SHP77 (cell line): Measurements from ENCODE around the gene EOLA1.
"Not testable (repeated sequence)": the region's sequence is repeated elsewhere in the genome, so short reads cannot be mapped to it uniquely, and the experiment has no call there.

Experiments used
- DNase-seq, 2 experiments: peaks; one replicate each; lab custom pipeline; 2025; lab: John Stamatoyannopoulos, UW

The EOLA1 gene

GRCh38 chrX:149513825-149514428 is 26.9 kb upstream of the EOLA1 start:
- DNase-seq: no peak

DNA sequence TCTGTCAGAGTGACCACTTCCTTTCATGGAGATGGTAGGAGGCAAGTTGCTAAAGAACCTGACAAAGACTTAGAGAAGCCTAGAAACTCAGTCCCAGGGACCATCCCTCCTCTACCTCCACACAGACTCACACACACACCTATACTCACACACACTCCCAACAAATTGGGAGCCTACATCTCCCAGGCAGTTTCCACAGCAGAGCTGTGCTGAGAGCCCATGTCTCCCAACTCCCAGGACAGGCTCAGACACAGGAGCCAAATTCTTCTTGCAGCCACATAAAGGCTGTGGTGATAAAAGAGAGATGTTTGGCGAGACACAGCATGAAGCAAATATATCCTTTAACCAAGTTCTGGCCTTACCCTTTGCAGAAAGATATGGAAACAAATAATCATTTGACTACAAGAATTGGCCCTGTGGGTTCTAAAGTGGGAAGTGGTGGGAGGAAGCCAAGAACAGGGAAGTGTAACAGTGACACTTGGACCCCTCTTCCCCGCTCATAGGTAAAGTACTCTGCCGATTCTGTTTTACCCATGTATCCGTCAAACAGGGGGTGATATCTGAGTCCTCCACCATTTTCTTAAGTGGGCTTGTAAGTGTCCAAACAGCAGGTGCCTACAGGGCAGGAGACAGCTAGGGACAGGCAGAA is 24.7 kb upstream of the EOLA1 start:
- no peak for DNase-seq

GRCh38 chrX:149516604-149517003 is 24.2 kb upstream of the EOLA1 start:
- DNase-seq: no peak

DNA sequence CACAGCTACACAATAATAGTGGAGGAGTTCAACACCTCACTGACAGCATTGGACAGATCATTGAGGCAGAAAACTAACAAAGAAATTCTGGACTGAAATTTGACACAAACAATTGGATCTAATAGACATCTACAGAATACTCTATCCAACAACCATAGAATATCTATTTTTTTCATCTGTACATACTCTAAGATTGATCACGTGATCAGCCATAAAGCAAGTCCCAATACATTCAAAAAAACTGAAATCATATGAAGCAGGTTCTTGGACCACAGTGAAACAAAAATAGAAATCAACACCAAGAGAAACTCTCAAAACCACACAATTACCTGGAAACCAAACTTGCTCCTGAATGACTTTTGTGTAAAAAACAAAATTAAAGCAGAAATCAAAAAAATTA is 23.5 kb upstream of the EOLA1 start:
- DNase-seq: no peak

GRCh38 chrX:149518236-149518635 is 22.6 kb upstream of the EOLA1 start:
- DNase-seq: no peak

- not testable (repeated sequence) for DNase-seq
Measured at GRCh38 chrX:149520636-149521277, 20.1 kb upstream of the EOLA1 start.

DNA sequence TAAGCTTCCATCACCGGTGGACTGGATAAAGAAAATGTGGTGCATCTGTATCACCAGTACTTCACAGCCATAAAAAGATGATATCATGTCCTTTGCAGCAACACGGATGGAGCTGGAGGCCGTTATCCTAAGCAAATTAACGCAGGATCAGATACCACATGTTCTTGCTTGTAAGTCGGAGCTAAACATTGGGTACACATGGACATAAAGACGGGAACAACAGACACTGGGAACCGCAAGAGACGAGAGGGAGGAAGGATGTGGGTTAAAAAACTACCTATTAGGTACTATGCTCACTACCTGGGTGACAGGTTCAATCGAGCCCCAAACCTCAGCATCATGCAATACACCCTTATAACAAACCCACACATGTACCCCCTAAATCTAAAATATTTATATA is 19.4 kb upstream of the EOLA1 start:
- no peak for DNase-seq

DNA sequence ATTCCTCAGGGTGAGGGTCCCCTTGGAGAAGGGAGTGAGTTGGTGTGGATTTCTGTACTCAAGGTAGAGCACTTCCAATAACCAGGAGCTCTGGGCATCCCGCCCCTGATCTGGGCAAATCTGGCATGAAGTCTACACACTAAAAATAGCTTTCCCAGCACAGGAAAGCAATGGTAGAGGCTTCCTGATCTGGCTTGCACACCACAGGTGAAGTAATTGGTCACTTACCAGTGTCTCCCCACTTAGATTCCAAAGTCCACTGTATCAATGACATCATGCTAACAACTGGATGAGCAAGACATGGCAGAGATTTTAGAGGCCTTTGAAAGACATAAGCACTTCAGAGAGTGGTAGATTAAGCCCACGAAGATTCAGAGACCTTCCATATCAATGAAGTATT is 17.9 kb upstream of the EOLA1 start:
- DNase-seq: no peak

GRCh38 chrX:149525389-149525788 is 15.4 kb upstream of the EOLA1 start:
- DNase-seq: peak; percentile 7 to 32

- DNase-seq: not testable (repeated sequence)
Measured at GRCh38 chrX:149525903-149526302, 14.9 kb upstream of the EOLA1 start.

- DNase-seq: not testable (repeated sequence)
Measured at GRCh38 chrX:149526318-149527033, 14.3 kb upstream of the EOLA1 start.

GRCh38 chrX:149527705-149528104 is 13.1 kb upstream of the EOLA1 start:
- DNase-seq: peak; percentile 13 to 21

DNA sequence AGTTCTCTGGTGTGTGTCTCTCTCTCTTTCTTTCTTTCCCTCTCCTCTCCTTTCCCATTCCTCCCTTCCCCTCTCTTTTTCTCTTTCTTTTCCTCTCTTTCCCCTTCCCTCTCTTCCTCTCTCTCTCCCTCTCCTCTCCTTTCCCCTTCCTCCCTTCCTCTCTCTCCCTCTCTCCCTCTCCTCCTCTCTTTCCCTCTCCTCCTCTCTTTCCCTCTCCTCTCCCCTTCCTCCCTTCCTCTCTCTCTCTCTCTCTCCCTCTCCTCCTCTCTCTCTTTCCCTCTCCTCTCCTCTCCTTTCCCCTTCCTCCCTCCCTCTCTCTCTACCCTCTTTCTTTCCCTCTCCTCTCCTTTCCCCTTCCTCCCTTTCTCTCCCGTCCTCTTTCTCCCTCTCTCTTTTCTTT is 12.4 kb upstream of the EOLA1 start:
- no peak for DNase-seq

DNA sequence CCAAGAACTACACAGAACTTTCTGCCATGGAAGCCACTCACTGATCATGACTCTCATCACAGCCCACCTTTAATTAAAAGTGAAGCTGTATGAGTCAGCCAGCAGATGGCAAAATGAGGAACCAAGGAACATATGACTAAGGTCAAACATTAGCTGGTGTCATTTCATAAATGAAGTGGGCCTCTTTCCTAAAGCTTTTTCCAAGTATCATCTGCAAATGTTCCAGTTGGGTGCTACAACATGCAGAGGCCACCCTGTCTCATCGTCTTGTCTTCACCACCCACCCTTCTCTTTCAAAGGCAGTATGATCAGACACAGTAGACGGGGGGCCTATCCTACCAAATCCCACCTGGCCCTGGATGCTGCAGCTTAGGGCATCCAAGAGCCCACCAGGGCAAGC is 9.2 kb upstream of the EOLA1 start:
- no peak for DNase-seq

GRCh38 chrX:149532868-149533267 is 7.9 kb upstream of the EOLA1 start:
- DNase-seq: not testable (repeated sequence)

DNA sequence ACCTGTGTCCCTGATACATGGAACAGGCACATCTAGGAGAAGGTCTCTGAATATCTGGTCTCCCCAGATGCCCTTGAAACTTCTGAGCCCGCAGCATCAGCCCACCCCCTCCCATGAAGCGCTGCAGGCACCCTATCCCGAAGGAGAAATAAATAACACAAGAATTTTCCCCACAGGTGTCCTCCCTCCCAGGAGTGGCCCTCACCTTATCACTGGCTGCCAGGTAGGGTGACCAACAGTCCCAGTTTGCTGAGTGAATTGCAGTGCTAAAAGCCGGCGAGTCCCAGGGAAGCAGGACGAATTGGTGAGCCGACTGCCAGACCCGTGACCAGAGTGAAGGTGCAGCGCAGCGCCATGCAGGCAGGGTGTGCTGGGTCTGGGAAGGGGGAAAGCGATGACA is 6.8 kb upstream of the EOLA1 start:
- not testable (repeated sequence) for DNase-seq

GRCh38 chrX:149534926-149535602 is 5.7 kb upstream of the EOLA1 start:
- DNase-seq: not testable (repeated sequence)

DNA sequence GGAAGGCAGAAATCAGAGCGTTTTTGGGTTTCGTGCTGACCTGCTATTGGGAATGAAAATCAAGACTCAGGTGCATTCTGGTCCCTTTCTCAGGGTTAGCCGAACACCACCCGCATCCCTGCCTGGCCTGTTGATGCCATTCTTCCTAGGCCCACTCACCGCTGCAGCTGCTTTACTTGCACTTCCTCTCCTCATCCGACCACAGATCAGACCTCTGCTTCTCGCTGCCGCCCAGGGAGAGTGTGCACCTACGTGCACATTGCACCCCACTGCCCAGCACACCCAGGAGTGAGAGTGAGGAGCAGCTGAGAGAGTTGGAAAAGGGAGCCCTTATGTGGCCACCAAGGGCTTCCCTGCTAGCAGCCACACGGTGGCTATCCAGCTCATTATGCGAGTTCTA is 3.3 kb upstream of the EOLA1 start:
- not testable (repeated sequence) for DNase-seq

DNA sequence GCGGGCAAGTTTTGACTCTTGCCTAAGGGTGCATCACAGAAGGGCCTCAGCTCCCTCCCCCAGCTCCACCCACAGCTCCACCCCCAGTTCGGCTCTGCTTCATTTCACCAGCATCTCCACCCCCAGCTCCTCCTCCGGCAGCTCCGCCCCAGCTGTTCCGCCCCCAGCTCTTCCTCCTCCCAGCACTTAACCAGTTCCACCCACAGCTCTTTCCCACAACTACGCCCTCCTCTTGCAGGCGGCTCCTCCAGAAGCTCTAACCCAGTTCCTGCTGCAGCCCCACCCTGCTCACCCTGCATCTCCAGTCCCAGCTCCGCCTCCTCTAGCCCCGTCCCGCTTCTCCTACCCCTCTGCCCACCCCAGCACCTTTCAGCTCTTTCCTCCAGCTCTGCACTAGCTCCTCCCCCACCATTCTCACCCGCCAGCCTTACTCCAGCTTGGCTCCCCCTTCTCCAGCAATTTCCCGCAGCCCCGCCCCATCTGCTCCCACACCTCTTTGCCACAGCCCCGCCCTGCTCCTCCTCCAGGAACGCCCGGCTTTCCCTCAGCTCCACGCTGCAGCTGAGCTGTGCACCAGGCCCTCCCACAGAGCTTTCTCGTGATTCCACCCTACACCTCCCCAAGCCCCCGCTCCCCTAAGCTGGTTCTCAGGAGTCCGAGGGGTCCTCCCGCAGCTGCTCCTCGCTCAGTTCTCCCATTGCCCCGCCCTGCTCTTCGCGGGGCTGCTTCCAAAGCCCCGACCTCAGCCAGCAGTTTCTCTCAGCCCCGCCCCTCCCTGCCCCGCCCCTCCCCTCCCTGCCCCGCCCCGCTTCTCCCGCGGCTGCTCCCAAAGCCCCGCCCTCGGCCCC is 1.3 kb upstream of the EOLA1 start:
- DNase-seq: peak; percentile 73 to 75

GRCh38 chrX:149540131-149540620 is 636 bp upstream of the EOLA1 start:
- DNase-seq: peak; percentile 73 to 74

DNA sequence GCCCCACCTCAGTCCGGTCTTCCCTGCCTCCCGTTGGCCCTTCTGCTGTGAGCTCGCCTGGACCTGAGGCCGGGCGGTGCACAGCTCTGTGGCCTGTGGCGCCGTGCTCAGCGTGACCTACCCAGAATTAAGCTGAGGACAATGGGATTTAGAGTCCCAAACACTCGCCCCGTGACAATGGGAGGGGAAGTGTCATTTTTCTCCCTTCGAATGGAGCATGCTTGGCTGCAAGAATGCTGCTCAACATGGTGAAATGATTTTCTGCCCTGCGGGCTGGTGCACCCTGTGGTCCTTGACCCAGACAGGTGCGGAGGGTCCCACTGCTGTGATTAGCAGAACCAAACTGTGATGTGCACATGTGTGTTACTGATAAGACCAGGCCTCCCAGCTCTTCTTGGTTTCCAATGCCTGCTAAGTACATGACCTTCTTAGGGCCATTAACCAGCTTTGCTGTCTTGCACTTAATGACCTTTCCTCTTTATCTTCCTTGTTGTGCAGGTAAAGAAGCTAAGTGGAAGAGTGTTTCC is 772 bp downstream of the EOLA1 start:
- no peak for DNase-seq
